WTC11 (cell line): ENCODE data around the gene IFNAR1. TPM values are rescaled to one million over a fixed set of nuclear protein-coding genes. Genes with fewer than 3 reads are reported as not detected.

ENCODE experiments used
- ATAC-seq: fragments of 200-7000 bp; cut with Tn5 transposase; 2 replicates; pipeline ENCODE4 v1.10.0; 2021; ENCODE audit warnings: mild to moderate bottlenecking, moderate library complexity
- CTCF ChIA-PET: fragments of 300-600 bp; sonication (Branson Sonifier 250); formaldehyde crosslinking; loops from one replicate; lab custom pipeline; 2021; ENCODE audit warnings: antibody characterized with exemption; lab: Charles Lee
- POLR2A ChIA-PET: fragments of 350-600 bp; sonication (Branson Sonifier 250); formaldehyde crosslinking; loops from one replicate; lab custom pipeline; 2021; ENCODE audit warnings: antibody characterized with exemption; lab: Charles Lee
- DNase-seq: peaks from one replicate; pipeline ENCODE4 v3.0.0; 2021; ENCODE audit warnings: low spot score
- H3K27ac Mint-ChIP-seq: 2 replicates; pipeline ENCODE4 v1.8.0; 2021; ENCODE audit warnings: mixed read lengths
- H3K27me3 Mint-ChIP-seq: 2 replicates; pipeline ENCODE4 v1.8.0; 2021; ENCODE audit warnings: low read depth, mild to moderate bottlenecking, moderate library complexity, mixed read lengths
- H3K36me3 Mint-ChIP-seq: 2 replicates; pipeline ENCODE4 v1.8.0; 2021; ENCODE audit warnings: mixed read lengths
- H3K4me1 Mint-ChIP-seq: 2 replicates; pipeline ENCODE4 v1.8.0; 2022; ENCODE audit warnings: mixed read lengths
- H3K4me3 Mint-ChIP-seq: 2 replicates; pipeline ENCODE4 v1.8.0; 2021; ENCODE audit warnings: mild to moderate bottlenecking, moderate library complexity, mixed read lengths
- H3K9me3 Mint-ChIP-seq: 2 replicates; pipeline ENCODE4 v1.8.0; 2021; ENCODE audit warnings: mixed read lengths
- CREM ChIP-seq: sonication (generic); formaldehyde crosslinking; IDR thresholded peaks from 2 replicates; pipeline ENCODE4 v1.8.1; 2022; ENCODE audit warnings: mild to moderate bottlenecking, missing genetic modification reagents, moderate library complexity
- ELF4 ChIP-seq: sonication (generic); formaldehyde crosslinking; IDR thresholded peaks from 2 replicates; pipeline ENCODE4 v1.8.1; 2022; ENCODE audit warnings: low read depth, mild to moderate bottlenecking, moderate library complexity, missing genetic modification reagents
- ESRRA ChIP-seq: sonication (generic); formaldehyde crosslinking; IDR thresholded peaks from 2 replicates; pipeline ENCODE4 v1.8.1; 2022; ENCODE audit warnings: mild to moderate bottlenecking, missing genetic modification reagents, borderline replicate concordance
- GRHL2 ChIP-seq: fragments of 250-450 bp; sonication (Bioruptor Pico); IDR thresholded peaks from 2 replicates; pipeline ENCODE4 v1.8.0; 2022; ENCODE audit warnings: mild to moderate bottlenecking, moderate library complexity; ENCODE audit not compliant: insufficient replicate concordance, severe bottlenecking
- JAZF1 ChIP-seq: fragments of 250-450 bp; sonication (Bioruptor Pico); IDR thresholded peaks from 2 replicates; pipeline ENCODE4 v1.9.0; 2021; ENCODE audit warnings: moderate library complexity, mild to moderate bottlenecking, inconsistent platforms
- NFATC4 ChIP-seq: fragments of 250-450 bp; sonication (Bioruptor Pico); IDR thresholded peaks from 2 replicates; pipeline ENCODE4 v1.9.0; 2021; ENCODE audit warnings: mild to moderate bottlenecking
- RELA ChIP-seq: sonication (generic); formaldehyde crosslinking; IDR thresholded peaks from 2 replicates; pipeline ENCODE4 v1.8.1; 2022; ENCODE audit warnings: missing genetic modification reagents, mild to moderate bottlenecking, borderline replicate concordance
- RORB ChIP-seq: fragments of 250-450 bp; sonication (Bioruptor Pico); IDR thresholded peaks from 2 replicates; pipeline ENCODE4 v1.9.0; 2021; ENCODE audit warnings: mild to moderate bottlenecking
- ZNF219 ChIP-seq: sonication (generic); formaldehyde crosslinking; IDR thresholded peaks from 2 replicates; pipeline ENCODE4 v1.8.0; 2023; ENCODE audit warnings: missing genetic modification reagents, mild to moderate bottlenecking, borderline replicate concordance
- ZNF232 ChIP-seq: sonication (generic); formaldehyde crosslinking; IDR thresholded peaks from 2 replicates; pipeline ENCODE4 v1.8.0; 2022; ENCODE audit warnings: mild to moderate bottlenecking, missing genetic modification reagents
- ZNF396 ChIP-seq: fragments of 250-450 bp; sonication (Bioruptor Pico); IDR thresholded peaks from 2 replicates; pipeline ENCODE4 v1.8.0; 2021; ENCODE audit warnings: mild to moderate bottlenecking, moderate library complexity, borderline replicate concordance
- ZNF671 ChIP-seq: fragments of 250-450 bp; sonication (Bioruptor Pico); IDR thresholded peaks from 2 replicates; pipeline ENCODE4 v1.8.0; 2021; ENCODE audit warnings: mild to moderate bottlenecking
- total RNA-seq: library from RNA; stranded (reverse); gene quantifications from 3 replicates; pipeline ENCODE4 v1.2.3, GENCODE V29; 2021
- TF ChIP-seq, protein P1 (sequence below): sonication (generic); formaldehyde crosslinking; IDR thresholded peaks from 2 replicates; pipeline ENCODE4 v1.8.0; 2022; ENCODE audit warnings: mild to moderate bottlenecking, missing genetic modification reagents
- TF ChIP-seq, protein P2 (sequence below): fragments of 250-450 bp; sonication (Bioruptor Pico); IDR thresholded peaks from 2 replicates; pipeline ENCODE4 v1.9.0; 2021; ENCODE audit warnings: mild to moderate bottlenecking
- TF ChIP-seq, protein P3 (sequence below): sonication (generic); formaldehyde crosslinking; IDR thresholded peaks from 2 replicates; pipeline ENCODE4 v1.8.1; 2023; ENCODE audit warnings: mild to moderate bottlenecking, missing genetic modification reagents
- TF ChIP-seq, protein P4 (sequence below): fragments of 250-450 bp; sonication (Bioruptor Pico); IDR thresholded peaks from 2 replicates; pipeline ENCODE4 v1.9.0; 2021; ENCODE audit warnings: moderate library complexity, mild to moderate bottlenecking, inconsistent platforms, borderline replicate concordance
- TF ChIP-seq, protein P5 (sequence below): fragments of 250-450 bp; sonication (Bioruptor Pico); IDR thresholded peaks from 2 replicates; pipeline ENCODE4 v1.9.0; 2021; ENCODE audit warnings: mild to moderate bottlenecking, borderline replicate concordance
- TF ChIP-seq, protein P6 (sequence below): sonication (generic); formaldehyde crosslinking; IDR thresholded peaks from 2 replicates; pipeline ENCODE4 v1.8.0; 2022; ENCODE audit warnings: missing genetic modification reagents
- TF ChIP-seq, protein P7 (sequence below): sonication (generic); formaldehyde crosslinking; IDR thresholded peaks from 2 replicates; pipeline ENCODE4 v1.8.1; 2022; ENCODE audit warnings: mild to moderate bottlenecking, missing genetic modification reagents, moderate library complexity, borderline replicate concordance

The IFNAR1 gene
- total RNA-seq, 1 experiment from 2014 or later, result 12.2 TPM

DNA sequence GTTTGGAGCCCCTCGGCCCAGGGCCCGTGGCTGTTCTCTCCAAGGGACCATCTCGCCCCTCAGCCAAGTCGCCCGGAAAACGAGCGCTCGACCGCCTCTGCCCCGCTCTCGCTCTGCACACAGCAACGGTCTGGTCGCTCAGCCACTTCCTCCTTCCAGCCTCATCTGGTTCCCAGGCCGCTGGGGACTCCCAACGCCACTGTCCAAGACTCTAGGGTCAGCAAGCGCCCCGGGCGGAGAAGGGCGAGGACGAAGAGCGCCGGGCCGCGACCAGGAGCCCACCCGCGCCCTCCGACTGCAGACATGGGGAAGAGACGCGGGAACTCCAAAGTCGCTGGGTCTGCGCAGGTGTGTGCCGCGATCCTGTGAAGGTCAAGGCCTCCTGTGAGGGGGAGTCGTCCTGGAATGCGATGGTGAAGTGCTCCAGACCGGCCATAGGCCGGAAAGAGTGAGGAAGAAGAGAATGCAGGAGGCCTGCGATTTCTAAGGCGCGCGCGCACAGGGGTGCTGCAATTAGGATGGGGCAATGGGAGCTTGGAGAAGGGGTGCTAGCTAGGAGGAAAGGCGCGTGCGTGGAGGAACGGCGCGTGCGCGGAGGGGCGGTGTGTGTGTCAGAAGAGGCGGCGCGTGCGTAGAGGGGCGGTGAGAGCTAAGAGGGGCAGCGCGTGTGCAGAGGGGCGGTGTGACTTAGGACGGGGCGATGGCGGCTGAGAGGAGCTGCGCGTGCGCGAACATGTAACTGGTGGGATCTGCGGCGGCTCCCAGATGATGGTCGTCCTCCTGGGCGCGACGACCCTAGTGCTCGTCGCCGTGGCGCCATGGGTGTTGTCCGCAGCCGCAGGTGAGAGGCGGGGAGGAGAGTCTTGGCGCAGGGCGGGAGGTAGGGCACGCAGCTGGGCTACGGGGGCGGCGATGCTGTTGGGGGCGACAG, at the start of gene IFNAR1 (continued):
- TF ChIP-seq, protein P1, sequence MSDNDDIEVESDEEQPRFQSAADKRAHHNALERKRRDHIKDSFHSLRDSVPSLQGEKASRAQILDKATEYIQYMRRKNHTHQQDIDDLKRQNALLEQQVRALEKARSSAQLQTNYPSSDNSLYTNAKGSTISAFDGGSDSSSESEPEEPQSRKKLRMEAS (CRISPR knock-in tag), result peak; percentile 98
- TF ChIP-seq, protein P2, sequence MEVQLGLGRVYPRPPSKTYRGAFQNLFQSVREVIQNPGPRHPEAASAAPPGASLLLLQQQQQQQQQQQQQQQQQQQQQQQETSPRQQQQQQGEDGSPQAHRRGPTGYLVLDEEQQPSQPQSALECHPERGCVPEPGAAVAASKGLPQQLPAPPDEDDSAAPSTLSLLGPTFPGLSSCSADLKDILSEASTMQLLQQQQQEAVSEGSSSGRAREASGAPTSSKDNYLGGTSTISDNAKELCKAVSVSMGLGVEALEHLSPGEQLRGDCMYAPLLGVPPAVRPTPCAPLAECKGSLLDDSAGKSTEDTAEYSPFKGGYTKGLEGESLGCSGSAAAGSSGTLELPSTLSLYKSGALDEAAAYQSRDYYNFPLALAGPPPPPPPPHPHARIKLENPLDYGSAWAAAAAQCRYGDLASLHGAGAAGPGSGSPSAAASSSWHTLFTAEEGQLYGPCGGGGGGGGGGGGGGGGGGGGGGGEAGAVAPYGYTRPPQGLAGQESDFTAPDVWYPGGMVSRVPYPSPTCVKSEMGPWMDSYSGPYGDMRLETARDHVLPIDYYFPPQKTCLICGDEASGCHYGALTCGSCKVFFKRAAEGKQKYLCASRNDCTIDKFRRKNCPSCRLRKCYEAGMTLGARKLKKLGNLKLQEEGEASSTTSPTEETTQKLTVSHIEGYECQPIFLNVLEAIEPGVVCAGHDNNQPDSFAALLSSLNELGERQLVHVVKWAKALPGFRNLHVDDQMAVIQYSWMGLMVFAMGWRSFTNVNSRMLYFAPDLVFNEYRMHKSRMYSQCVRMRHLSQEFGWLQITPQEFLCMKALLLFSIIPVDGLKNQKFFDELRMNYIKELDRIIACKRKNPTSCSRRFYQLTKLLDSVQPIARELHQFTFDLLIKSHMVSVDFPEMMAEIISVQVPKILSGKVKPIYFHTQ (CRISPR knock-in tag), result no peak
- TF ChIP-seq ZNF671 (CRISPR knock-in tag) (no peak), CREM (CRISPR knock-in tag) (peak; percentile 68; the same call in 1 of the 2 replicates), ZNF396 (CRISPR knock-in tag) (no peak), GRHL2 (CRISPR knock-in tag) (no peak), ZNF232 (CRISPR knock-in tag) (peak; percentile 90; the same call in 1 of the 2 replicates), NFATC4 (CRISPR knock-in tag) (no peak)
- TF ChIP-seq, protein P3, sequence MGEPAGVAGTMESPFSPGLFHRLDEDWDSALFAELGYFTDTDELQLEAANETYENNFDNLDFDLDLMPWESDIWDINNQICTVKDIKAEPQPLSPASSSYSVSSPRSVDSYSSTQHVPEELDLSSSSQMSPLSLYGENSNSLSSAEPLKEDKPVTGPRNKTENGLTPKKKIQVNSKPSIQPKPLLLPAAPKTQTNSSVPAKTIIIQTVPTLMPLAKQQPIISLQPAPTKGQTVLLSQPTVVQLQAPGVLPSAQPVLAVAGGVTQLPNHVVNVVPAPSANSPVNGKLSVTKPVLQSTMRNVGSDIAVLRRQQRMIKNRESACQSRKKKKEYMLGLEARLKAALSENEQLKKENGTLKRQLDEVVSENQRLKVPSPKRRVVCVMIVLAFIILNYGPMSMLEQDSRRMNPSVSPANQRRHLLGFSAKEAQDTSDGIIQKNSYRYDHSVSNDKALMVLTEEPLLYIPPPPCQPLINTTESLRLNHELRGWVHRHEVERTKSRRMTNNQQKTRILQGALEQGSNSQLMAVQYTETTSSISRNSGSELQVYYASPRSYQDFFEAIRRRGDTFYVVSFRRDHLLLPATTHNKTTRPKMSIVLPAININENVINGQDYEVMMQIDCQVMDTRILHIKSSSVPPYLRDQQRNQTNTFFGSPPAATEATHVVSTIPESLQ (CRISPR knock-in tag), result no peak
- TF ChIP-seq, protein P4, sequence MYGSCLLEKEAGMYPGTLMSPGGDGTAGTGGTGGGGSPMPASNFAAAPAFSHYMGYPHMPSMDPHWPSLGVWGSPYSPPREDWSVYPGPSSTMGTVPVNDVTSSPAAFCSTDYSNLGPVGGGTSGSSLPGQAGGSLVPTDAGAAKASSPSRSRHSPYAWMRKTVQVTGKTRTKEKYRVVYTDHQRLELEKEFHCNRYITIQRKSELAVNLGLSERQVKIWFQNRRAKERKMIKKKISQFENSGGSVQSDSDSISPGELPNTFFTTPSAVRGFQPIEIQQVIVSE (CRISPR knock-in tag), result no peak
- TF ChIP-seq, protein P5, sequence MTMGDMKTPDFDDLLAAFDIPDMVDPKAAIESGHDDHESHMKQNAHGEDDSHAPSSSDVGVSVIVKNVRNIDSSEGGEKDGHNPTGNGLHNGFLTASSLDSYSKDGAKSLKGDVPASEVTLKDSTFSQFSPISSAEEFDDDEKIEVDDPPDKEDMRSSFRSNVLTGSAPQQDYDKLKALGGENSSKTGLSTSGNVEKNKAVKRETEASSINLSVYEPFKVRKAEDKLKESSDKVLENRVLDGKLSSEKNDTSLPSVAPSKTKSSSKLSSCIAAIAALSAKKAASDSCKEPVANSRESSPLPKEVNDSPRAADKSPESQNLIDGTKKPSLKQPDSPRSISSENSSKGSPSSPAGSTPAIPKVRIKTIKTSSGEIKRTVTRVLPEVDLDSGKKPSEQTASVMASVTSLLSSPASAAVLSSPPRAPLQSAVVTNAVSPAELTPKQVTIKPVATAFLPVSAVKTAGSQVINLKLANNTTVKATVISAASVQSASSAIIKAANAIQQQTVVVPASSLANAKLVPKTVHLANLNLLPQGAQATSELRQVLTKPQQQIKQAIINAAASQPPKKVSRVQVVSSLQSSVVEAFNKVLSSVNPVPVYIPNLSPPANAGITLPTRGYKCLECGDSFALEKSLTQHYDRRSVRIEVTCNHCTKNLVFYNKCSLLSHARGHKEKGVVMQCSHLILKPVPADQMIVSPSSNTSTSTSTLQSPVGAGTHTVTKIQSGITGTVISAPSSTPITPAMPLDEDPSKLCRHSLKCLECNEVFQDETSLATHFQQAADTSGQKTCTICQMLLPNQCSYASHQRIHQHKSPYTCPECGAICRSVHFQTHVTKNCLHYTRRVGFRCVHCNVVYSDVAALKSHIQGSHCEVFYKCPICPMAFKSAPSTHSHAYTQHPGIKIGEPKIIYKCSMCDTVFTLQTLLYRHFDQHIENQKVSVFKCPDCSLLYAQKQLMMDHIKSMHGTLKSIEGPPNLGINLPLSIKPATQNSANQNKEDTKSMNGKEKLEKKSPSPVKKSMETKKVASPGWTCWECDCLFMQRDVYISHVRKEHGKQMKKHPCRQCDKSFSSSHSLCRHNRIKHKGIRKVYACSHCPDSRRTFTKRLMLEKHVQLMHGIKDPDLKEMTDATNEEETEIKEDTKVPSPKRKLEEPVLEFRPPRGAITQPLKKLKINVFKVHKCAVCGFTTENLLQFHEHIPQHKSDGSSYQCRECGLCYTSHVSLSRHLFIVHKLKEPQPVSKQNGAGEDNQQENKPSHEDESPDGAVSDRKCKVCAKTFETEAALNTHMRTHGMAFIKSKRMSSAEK (CRISPR knock-in tag), result no peak

DNA sequence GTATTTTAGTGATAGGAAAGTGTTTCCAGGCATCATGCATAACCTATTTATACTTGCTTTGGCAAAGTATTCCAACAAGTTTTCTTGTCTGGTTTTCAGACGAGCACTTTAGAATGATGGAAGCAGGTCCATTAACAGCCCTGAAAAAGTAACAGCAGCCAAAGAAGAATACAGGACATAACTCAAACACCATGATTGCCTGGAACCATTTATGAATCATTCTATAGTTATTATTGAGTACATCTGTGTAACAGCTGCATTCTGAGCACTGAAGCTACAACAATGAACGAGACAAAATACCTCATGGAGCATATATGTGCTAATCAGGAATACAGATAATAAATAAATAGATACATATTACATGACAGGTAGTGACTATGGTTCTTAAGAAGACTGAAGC, 46.0 kb upstream of the IFNAR1 start:
- ATAC-seq (no peak), DNase-seq (no peak)
- Mint-ChIP-seq H3K36me3 (peaks cover 8% of the 10 kb centered on the region), H3K27ac (no peak overlapping the region), H3K9me3 (peaks cover 18% of the 10 kb centered on the region), H3K4me3 (no peak overlapping the region), H3K27me3 (no peaks in the 10 kb centered on the region), H3K4me1 (no peaks in the 10 kb centered on the region)
- CTCF ChIA-PET, result no interaction called here
- POLR2A ChIA-PET, result no interaction called here
- no peak for TF ChIP-seq JAZF1 (CRISPR knock-in tag)
- no peak for TF ChIP-seq ZNF219 (CRISPR knock-in tag)
- no peak for TF ChIP-seq RELA (CRISPR knock-in tag)
- TF ChIP-seq ESRRA (CRISPR knock-in tag), result no peak
- TF ChIP-seq ELF4 (CRISPR knock-in tag), result no peak
- TF ChIP-seq RORB, result no peak
- TF ChIP-seq, protein P6, sequence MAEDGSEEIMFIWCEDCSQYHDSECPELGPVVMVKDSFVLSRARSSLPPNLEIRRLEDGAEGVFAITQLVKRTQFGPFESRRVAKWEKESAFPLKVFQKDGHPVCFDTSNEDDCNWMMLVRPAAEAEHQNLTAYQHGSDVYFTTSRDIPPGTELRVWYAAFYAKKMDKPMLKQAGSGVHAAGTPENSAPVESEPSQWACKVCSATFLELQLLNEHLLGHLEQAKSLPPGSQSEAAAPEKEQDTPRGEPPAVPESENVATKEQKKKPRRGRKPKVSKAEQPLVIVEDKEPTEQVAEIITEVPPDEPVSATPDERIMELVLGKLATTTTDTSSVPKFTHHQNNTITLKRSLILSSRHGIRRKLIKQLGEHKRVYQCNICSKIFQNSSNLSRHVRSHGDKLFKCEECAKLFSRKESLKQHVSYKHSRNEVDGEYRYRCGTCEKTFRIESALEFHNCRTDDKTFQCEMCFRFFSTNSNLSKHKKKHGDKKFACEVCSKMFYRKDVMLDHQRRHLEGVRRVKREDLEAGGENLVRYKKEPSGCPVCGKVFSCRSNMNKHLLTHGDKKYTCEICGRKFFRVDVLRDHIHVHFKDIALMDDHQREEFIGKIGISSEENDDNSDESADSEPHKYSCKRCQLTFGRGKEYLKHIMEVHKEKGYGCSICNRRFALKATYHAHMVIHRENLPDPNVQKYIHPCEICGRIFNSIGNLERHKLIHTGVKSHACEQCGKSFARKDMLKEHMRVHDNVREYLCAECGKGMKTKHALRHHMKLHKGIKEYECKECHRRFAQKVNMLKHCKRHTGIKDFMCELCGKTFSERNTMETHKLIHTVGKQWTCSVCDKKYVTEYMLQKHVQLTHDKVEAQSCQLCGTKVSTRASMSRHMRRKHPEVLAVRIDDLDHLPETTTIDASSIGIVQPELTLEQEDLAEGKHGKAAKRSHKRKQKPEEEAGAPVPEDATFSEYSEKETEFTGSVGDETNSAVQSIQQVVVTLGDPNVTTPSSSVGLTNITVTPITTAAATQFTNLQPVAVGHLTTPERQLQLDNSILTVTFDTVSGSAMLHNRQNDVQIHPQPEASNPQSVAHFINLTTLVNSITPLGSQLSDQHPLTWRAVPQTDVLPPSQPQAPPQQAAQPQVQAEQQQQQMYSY, result no peak
- TF ChIP-seq, protein P7, sequence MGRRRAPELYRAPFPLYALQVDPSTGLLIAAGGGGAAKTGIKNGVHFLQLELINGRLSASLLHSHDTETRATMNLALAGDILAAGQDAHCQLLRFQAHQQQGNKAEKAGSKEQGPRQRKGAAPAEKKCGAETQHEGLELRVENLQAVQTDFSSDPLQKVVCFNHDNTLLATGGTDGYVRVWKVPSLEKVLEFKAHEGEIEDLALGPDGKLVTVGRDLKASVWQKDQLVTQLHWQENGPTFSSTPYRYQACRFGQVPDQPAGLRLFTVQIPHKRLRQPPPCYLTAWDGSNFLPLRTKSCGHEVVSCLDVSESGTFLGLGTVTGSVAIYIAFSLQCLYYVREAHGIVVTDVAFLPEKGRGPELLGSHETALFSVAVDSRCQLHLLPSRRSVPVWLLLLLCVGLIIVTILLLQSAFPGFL (CRISPR knock-in tag), result no peak
